Measurements from ENCODE around the gene CCDC188. TPM values are rescaled to one million over a fixed set of nuclear protein-coding genes. Genes with fewer than 3 reads are reported as not detected.

Gene CCDC188
- total and polyA plus RNA-seq, 2 of the 13 experiments (the other 11 are each of a cell fraction or from before 2014, with no cell fraction given), result not detected

DNA sequence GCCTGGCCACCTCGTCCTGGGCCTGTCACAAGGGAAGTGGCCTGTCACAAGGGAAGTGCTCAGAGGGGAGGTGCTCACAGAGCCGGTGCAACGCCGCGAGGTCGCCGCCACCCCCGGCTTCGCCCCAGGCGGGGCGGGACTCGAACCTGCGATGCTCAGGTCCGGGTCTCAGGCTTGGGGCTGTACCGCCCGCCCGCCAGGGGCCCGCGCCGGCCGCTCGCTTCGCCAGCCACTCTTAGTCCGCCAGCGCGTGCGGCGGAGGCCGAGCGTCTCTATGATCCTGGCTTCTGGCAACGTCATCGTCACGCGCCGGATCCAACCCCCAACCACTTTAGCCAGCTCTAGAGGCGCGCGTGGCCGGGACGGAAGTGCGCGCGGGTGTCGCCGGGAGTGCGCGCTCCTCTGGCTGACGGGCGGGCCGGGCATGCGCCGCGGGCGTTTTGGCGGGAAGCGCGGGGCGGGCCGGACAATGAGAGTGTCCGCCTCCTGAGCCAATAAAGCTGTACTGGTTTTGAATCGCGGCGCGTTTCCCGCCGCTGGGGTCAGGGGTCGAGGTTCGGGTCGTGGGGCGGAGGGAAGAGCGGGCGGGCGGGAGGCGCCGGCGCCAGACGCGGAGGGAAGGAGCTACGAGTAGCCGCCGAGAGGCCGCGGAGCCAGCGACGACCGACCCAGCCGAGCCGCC is 33.8 kb downstream of the CCDC188 start, which contains the start of gene TRMT2A (continued):
- TF ChIP-seq ZSCAN22 (CRISPR knock-in tag; IDR thresholded peaks at IDR 0.05), result no peak
- TF ChIP-seq ZNF577 (CRISPR knock-in tag; IDR thresholded peaks at IDR 0.05; ENCODE audit: borderline replicate concordance, low read depth), result no peak
- no peak for TF ChIP-seq ZKSCAN5 (CRISPR knock-in tag; IDR thresholded peaks at IDR 0.05)
- TF ChIP-seq SYNCRIP (IDR thresholded peaks at IDR 0.05; ENCODE audit: insufficient read depth, low read depth, low read length), result no peak
- TF ChIP-seq BHLHE40 (IDR thresholded peaks at IDR 0.05; ENCODE audit: low read length), result 0 out of 2 replicates have a peak, but pooled peaks have one; percentile 63
- TF ChIP-seq GPN1 (CRISPR knock-in tag; IDR thresholded peaks at IDR 0.05; ENCODE audit: borderline replicate concordance), result no peak
- TF ChIP-seq ZNF678 (CRISPR knock-in tag; IDR thresholded peaks at IDR 0.05), result no peak
- TF ChIP-seq FIP1L1 (IDR thresholded peaks at IDR 0.05; ENCODE audit: borderline replicate concordance, insufficient read depth, low read depth, low read length), result peak; percentile 52; the same call in 1 of the 2 replicates
- no peak for TF ChIP-seq ZNF230 (CRISPR knock-in tag; IDR thresholded peaks at IDR 0.05)
- TF ChIP-seq PHF8 (CRISPR knock-in tag; IDR thresholded peaks at IDR 0.05), result peak; percentile 45; the same call in 1 of the 2 replicates
- TF ChIP-seq SALL1 (CRISPR knock-in tag; IDR thresholded peaks at IDR 0.05), result peak; percentile 84
- TF ChIP-seq SRSF9 (IDR thresholded peaks at IDR 0.05; ENCODE audit: borderline replicate concordance, insufficient read depth, low read depth, low read length, poor library complexity, severe bottlenecking), result no peak
- TF ChIP-seq, protein P1, sequence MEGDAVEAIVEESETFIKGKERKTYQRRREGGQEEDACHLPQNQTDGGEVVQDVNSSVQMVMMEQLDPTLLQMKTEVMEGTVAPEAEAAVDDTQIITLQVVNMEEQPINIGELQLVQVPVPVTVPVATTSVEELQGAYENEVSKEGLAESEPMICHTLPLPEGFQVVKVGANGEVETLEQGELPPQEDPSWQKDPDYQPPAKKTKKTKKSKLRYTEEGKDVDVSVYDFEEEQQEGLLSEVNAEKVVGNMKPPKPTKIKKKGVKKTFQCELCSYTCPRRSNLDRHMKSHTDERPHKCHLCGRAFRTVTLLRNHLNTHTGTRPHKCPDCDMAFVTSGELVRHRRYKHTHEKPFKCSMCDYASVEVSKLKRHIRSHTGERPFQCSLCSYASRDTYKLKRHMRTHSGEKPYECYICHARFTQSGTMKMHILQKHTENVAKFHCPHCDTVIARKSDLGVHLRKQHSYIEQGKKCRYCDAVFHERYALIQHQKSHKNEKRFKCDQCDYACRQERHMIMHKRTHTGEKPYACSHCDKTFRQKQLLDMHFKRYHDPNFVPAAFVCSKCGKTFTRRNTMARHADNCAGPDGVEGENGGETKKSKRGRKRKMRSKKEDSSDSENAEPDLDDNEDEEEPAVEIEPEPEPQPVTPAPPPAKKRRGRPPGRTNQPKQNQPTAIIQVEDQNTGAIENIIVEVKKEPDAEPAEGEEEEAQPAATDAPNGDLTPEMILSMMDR (CRISPR knock-in tag; IDR thresholded peaks at IDR 0.05), result peak; percentile 65
- peak; percentile 80; the same call in 1 of the 2 replicates for TF ChIP-seq HNRNPUL1 (IDR thresholded peaks at IDR 0.05; ENCODE audit: low read depth, low read length)
- no peak for TF ChIP-seq ZNF382 (CRISPR knock-in tag; IDR thresholded peaks at IDR 0.05; ENCODE audit: borderline replicate concordance)
- no peak for TF ChIP-seq NPAS2 (CRISPR knock-in tag; IDR thresholded peaks at IDR 0.05; ENCODE audit: borderline replicate concordance)
- TF ChIP-seq, protein P2, sequence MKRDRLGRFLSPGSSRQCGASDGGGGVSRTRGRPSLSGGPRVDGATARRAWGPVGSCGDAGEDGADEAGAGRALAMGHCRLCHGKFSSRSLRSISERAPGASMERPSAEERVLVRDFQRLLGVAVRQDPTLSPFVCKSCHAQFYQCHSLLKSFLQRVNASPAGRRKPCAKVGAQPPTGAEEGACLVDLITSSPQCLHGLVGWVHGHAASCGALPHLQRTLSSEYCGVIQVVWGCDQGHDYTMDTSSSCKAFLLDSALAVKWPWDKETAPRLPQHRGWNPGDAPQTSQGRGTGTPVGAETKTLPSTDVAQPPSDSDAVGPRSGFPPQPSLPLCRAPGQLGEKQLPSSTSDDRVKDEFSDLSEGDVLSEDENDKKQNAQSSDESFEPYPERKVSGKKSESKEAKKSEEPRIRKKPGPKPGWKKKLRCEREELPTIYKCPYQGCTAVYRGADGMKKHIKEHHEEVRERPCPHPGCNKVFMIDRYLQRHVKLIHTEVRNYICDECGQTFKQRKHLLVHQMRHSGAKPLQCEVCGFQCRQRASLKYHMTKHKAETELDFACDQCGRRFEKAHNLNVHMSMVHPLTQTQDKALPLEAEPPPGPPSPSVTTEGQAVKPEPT (CRISPR knock-in tag; IDR thresholded peaks at IDR 0.05; ENCODE audit: low read depth), result peak; percentile 98
- no peak for TF ChIP-seq MYNN (CRISPR knock-in tag; IDR thresholded peaks at IDR 0.05; ENCODE audit: low read depth)
- no peak for TF ChIP-seq EEA1 (CRISPR knock-in tag; IDR thresholded peaks at IDR 0.05; ENCODE audit: borderline replicate concordance)
- TF ChIP-seq CREM (IDR thresholded peaks at IDR 0.05), result peak; percentile 93
- peak; percentile 75 for TF ChIP-seq CREM (CRISPR knock-in tag; IDR thresholded peaks at IDR 0.05)
- TF ChIP-seq HMG20A (CRISPR knock-in tag; IDR thresholded peaks at IDR 0.05; ENCODE audit: borderline replicate concordance), result no peak
- TF ChIP-seq NCOA5 (CRISPR knock-in tag; IDR thresholded peaks at IDR 0.05), result no peak
- TF ChIP-seq, protein P3, sequence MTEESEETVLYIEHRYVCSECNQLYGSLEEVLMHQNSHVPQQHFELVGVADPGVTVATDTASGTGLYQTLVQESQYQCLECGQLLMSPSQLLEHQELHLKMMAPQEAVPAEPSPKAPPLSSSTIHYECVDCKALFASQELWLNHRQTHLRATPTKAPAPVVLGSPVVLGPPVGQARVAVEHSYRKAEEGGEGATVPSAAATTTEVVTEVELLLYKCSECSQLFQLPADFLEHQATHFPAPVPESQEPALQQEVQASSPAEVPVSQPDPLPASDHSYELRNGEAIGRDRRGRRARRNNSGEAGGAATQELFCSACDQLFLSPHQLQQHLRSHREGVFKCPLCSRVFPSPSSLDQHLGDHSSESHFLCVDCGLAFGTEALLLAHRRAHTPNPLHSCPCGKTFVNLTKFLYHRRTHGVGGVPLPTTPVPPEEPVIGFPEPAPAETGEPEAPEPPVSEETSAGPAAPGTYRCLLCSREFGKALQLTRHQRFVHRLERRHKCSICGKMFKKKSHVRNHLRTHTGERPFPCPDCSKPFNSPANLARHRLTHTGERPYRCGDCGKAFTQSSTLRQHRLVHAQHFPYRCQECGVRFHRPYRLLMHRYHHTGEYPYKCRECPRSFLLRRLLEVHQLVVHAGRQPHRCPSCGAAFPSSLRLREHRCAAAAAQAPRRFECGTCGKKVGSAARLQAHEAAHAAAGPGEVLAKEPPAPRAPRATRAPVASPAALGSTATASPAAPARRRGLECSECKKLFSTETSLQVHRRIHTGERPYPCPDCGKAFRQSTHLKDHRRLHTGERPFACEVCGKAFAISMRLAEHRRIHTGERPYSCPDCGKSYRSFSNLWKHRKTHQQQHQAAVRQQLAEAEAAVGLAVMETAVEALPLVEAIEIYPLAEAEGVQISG (CRISPR knock-in tag; IDR thresholded peaks at IDR 0.05), result peak; percentile 99
- no peak for TF ChIP-seq KLF9 (CRISPR knock-in tag; IDR thresholded peaks at IDR 0.05; ENCODE audit: low read depth)
